Tibial nerve (tissue), 4 donors: ENCODE results near the gene FBH1. TPM values are rescaled to one million over a fixed set of nuclear protein-coding genes. Genes with fewer than 3 reads are reported as not detected.
"Not testable (repeated sequence)": the region's sequence is repeated elsewhere in the genome, so short reads cannot be mapped to it uniquely, and the experiment has no call there.

Experiments used
- DNase-seq, 2 donors: peaks; one replicate each; pipeline ENCODE4 v3.0.0-alpha.2; 2019; ENCODE audit warnings: low spot score in 2 of 2
- H3K27ac ChIP-seq, 4 donors: fragments of 200-600 bp; sonication (generic) in 3 of 4; one replicate each; pipeline ENCODE4 v1.5.1; 2017 to 2019; ENCODE audit warnings: mild to moderate bottlenecking in 1 of 4
- H3K27me3 ChIP-seq, 2 donors: fragments of 200-600 bp; sonication (generic) in 1 of 2; one replicate each; pipeline versions ENCODE4 v1.5.1 to v1.6.0; 2017 to 2019
- H3K36me3 ChIP-seq, 3 donors: fragments of 200-600 bp; sonication (generic); one replicate each; pipeline ENCODE4 v1.5.1; 2018 to 2019
- H3K4me1 ChIP-seq, 4 donors: fragments of 200-600 bp; sonication (generic) in 3 of 4; one replicate each; pipeline ENCODE4 v1.5.1; 2017 to 2019
- H3K4me3 ChIP-seq, 4 donors: fragments of 200-600 bp; sonication (generic) in 3 of 4; one replicate each; pipeline ENCODE4 v1.5.1; 2017 to 2019; ENCODE audit warnings: mild to moderate bottlenecking in 1 of 4, moderate library complexity in 1 of 4
- H3K9me3 ChIP-seq, 4 donors: fragments of 200-600 bp; sonication (generic) in 3 of 4; one replicate each; pipeline ENCODE4 v1.5.1; 2017 to 2019
- EP300 ChIP-seq, 2 donors: sonication (generic); formaldehyde crosslinking; IDR thresholded peaks; one replicate each; pipeline ENCODE4 v1.6.1; 2017; ENCODE audit warnings: antibody characterized with exemption in 2 of 2, mild to moderate bottlenecking in 1 of 2
- POLR2A ChIP-seq, 2 donors: fragments of 450-650 bp; IDR thresholded peaks; one replicate each; pipeline ENCODE4 v1.6.1; 2017; ENCODE audit warnings: antibody characterized with exemption in 2 of 2, mild to moderate bottlenecking in 2 of 2, moderate library complexity in 2 of 2
- WGBS, 2 donors: methylation state at CpG; one replicate each; pipeline ENCODE4 v1.1.5; 2018; 5-methylcytosine and 5-hydroxymethylcytosine counted together
- total RNA-seq, 4 donors: library from RNA; depleted of rRNA; stranded (reverse); fragments of >200 nt; gene quantifications; one replicate each; pipeline ENCODE4 v1.1.0, GENCODE V29; 2016
- TF ChIP-seq, protein P1 (sequence below), 5 experiments: fragments of 200-600 bp in 3 of 5; fragments of 450-650 bp in 2 of 5; sonication (generic) in 3 of 5; IDR thresholded peaks; one replicate each; pipeline ENCODE4 v1.5.1; 2016 to 2019; ENCODE audit warnings: antibody characterized with exemption in 5 of 5, mild to moderate bottlenecking in 3 of 5, moderate library complexity in 2 of 5

Gene FBH1
- total RNA-seq, 4 donors from 2014 or later, result 64.0 to 109 (median 96.6) TPM

GRCh38 chr10:5958077-5958476, 68.0 kb downstream of the FBH1 start:
- no peak for TF ChIP-seq POLR2A (IDR thresholded peaks at IDR 0.05)
- no peak for TF ChIP-seq EP300 (IDR thresholded peaks at IDR 0.05)
- TF ChIP-seq, protein P1, sequence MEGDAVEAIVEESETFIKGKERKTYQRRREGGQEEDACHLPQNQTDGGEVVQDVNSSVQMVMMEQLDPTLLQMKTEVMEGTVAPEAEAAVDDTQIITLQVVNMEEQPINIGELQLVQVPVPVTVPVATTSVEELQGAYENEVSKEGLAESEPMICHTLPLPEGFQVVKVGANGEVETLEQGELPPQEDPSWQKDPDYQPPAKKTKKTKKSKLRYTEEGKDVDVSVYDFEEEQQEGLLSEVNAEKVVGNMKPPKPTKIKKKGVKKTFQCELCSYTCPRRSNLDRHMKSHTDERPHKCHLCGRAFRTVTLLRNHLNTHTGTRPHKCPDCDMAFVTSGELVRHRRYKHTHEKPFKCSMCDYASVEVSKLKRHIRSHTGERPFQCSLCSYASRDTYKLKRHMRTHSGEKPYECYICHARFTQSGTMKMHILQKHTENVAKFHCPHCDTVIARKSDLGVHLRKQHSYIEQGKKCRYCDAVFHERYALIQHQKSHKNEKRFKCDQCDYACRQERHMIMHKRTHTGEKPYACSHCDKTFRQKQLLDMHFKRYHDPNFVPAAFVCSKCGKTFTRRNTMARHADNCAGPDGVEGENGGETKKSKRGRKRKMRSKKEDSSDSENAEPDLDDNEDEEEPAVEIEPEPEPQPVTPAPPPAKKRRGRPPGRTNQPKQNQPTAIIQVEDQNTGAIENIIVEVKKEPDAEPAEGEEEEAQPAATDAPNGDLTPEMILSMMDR (IDR thresholded peaks at IDR 0.05), result no peak
- Histone ChIP-seq H3K4me1 (no peaks in the 10 kb centered on the region), H3K9me3 (no peaks in the 10 kb centered on the region), H3K36me3 (peaks cover 0 to 9% (median 0%) of the 10 kb centered on the region in 3 donors), H3K27ac (no peak overlapping the region), H3K27me3 (no peaks in the 10 kb centered on the region), H3K4me3 (no peak overlapping the region)
- WGBS, 2 donors, result 63 to 71% methylated on average over 2 of the region's 2 CpGs
- no peak for DNase-seq

GRCh38 chr10:5958675-5959074, 68.6 kb downstream of the FBH1 start:
- DNase-seq, result no peak
- no peaks in the 10 kb centered on the region for H3K4me1 ChIP-seq
- WGBS, 2 donors, result 70 to 72% methylated on average over 6 of the region's 6 CpGs
- TF ChIP-seq POLR2A (IDR thresholded peaks at IDR 0.05) (no peak), EP300 (IDR thresholded peaks at IDR 0.05) (no peak)
- TF ChIP-seq, protein P1 (IDR thresholded peaks at IDR 0.05), result no peak
- H3K27me3 ChIP-seq, result no peaks in the 10 kb centered on the region
- no peak overlapping the region for H3K4me3 ChIP-seq
- no peaks in the 10 kb centered on the region for H3K9me3 ChIP-seq
- H3K27ac ChIP-seq, result no peak overlapping the region
- H3K36me3 ChIP-seq, result peaks cover 0 to 9% (median 0%) of the 10 kb centered on the region in 3 donors

DNA sequence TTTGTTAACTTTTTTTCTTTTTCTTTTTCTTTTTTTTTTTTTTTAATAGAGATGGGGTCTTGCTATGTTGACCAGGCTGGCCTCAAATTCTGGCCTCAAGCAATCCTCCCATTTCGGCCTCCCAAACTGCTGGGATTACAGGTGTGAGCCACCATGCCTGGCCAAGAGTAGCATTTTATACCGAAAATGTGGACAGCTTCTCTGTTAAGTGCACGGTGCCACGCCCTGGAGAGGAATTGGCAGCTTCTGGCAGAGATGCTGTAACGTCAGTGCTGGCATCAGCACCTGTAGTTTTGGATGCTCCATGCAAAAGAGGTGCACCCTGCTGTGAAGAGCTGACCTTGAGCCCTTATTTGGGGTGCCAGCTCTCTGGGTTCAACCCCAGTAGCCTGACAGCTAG, 69.1 kb downstream of the FBH1 start:
- Histone ChIP-seq H3K36me3 (peaks cover 0 to 9% (median 0%) of the 10 kb centered on the region in 3 donors), H3K27ac (no peak overlapping the region), H3K9me3 (no peaks in the 10 kb centered on the region), H3K4me3 (no peak overlapping the region), H3K4me1 (no peaks in the 10 kb centered on the region), H3K27me3 (no peaks in the 10 kb centered on the region)
- 94 to 97% methylated on average over 5 of the region's 5 CpGs for WGBS, 2 donors
- DNase-seq, result no peak
- no peak for TF ChIP-seq POLR2A (IDR thresholded peaks at IDR 0.05)
- TF ChIP-seq, protein P1 (IDR thresholded peaks at IDR 0.05), result no peak
- no peak for TF ChIP-seq EP300 (IDR thresholded peaks at IDR 0.05)

- Histone ChIP-seq H3K36me3 (peaks cover 0 to 9% (median 0%) of the 10 kb centered on the region in 3 donors), H3K4me3 (no peak overlapping the region), H3K27me3 (no peaks in the 10 kb centered on the region), H3K9me3 (no peaks in the 10 kb centered on the region), H3K27ac (no peak overlapping the region), H3K4me1 (no peaks in the 10 kb centered on the region)
- no peak for DNase-seq
- 84% methylated on average over 10 of the region's 10 CpGs for WGBS, 2 donors
- no peak for TF ChIP-seq POLR2A (IDR thresholded peaks at IDR 0.05)
- TF ChIP-seq, protein P1 (IDR thresholded peaks at IDR 0.05), result no peak
- TF ChIP-seq EP300 (IDR thresholded peaks at IDR 0.05), result no peak
Observed at GRCh38 chr10:5959581-5960069, 69.6 kb downstream of the FBH1 start.

DNA sequence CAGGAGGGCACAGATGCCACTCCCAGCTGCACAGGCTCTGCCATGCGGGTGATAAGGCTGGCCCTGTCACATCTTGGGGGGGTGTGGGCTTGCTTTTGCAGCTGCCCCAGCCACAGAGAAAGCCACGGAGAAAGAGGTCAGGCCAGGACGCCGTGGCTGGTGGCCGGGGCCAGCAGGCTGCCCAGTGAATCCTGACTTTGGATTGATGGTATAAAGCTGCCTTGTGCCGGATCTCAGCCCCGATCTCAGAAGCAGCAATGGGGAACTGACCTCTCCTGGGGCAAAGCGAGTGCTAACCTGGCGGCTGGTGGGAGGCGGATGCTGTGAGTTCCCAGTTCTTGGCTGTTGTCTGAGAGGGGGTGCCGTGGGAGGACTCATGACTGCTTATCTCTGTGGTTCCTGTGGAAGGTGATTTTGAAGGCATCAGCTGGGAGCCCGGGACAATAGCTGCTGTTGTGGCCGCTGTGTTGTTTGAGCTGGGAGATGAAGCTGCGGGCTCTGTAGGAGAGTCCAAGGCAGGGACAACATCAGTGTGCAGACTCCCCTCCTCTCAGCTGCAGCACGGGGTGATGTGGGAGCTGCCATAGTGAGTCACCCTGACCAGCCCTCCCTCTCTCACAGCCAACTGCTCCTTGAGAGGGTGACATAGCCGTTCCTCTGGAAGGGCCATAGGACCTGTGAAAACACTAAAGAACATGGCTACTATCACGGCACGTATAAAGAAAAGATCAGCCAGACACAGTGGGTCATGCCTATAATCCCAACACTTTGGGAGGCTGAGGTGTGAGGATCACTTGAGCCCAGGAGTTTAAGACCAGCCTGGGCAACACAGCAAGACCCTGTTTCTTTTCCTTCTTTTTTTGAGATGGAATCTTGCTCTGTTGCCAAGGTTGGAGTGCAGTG, 70.3 kb downstream of the FBH1 start:
- DNase-seq, result no peak
- H3K4me1 ChIP-seq, result no peaks in the 10 kb centered on the region
- H3K36me3 ChIP-seq, result peaks cover 0 to 9% (median 0%) of the 10 kb centered on the region in 3 donors
- H3K9me3 ChIP-seq, result no peaks in the 10 kb centered on the region
- TF ChIP-seq EP300 (IDR thresholded peaks at IDR 0.05), result no peak
- H3K27ac ChIP-seq, result no peak overlapping the region
- H3K27me3 ChIP-seq, result no peaks in the 10 kb centered on the region
- H3K4me3 ChIP-seq, result no peak overlapping the region
- WGBS, 2 donors, result 74 to 78% methylated on average over 14 to 18 of the region's 18 CpGs

GRCh38 chr10:5960973-5961275, 70.9 kb downstream of the FBH1 start:
- not testable (repeated sequence) for H3K4me1 ChIP-seq, H3K9me3 ChIP-seq, DNase-seq, H3K36me3 ChIP-seq, H3K27ac ChIP-seq, H3K27me3 ChIP-seq, H3K4me3 ChIP-seq
- WGBS, 2 donors, result 93 to 94% methylated on average over 10 of the region's 10 CpGs
